Measurements from ENCODE around the gene OXLD1. TPM values are rescaled to one million over a fixed set of nuclear protein-coding genes. Genes with fewer than 3 reads are reported as not detected.

OXLD1 gene
- 10 to 100 TPM; 24.5 to 40.5 (median 31.1) TPM for total RNA-seq

DNA sequence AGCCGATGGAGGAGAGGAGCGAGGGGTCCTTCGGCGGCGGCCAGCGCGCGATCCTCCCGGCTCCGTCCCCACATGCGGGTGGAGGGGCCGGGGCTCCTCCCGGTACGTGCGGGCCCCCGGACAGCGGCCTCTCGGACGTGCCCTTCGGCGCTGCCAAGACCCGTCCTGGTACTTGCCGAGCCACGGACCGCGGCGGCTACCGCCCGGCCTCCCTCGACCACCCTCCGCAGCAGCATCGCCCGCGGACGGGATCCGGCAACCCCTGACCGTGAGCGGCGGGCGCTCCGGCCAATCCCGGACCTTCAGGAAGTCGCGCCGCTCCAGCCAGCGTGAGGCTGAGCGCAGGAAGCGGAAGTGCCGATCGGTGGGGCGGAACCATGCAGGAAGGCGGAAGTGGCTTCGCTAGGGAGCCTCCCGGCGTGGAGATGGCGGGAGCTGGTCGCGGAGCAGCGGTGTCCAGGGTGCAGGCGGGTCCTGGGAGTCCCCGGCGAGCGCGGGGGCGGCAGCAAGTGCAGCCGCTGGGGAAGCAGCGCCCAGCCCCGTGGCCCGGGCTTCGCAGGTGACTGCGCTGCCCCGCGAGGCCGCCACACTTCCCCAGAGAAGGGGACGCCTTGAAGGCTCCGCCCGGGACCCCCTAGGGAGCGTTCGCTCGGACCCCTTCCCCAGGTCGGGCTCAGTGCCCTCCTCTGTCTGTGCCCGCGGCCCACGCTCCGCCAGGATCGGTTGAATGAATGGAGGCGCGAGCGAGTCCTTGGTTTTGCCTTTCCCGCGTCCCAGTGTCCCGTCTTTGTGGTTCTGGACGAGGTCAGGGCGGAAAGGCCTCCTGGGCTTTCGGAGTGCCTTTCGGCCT lies at the start of gene OXLD1, which contains the start of gene CCDC137:
OXLD1 (minus strand) TSS at position 264 of the 850 bp plus-strand sequence; CDS start at position 236, 28 bp downstream.
CCDC137 (plus strand) TSS at position 396 of the 850 bp plus-strand sequence; CDS start at position 426, 30 bp downstream.
- Histone ChIP-seq H3K27ac (replicated peaks in 1 of 4) (peak within 1 kb of the TSS; percentile 79 to 93 (median 88)), H3K4me1 (peaks cover 21 to 35% (median 30%) of the 10 kb centered on the region in 4 donors), H3K9me3 (no peaks in the 10 kb centered on the region), H3K4me3 (peak within 1 kb of the TSS; percentile 90 to 100 (median 96)), H3K36me3 (peaks cover 1 to 53% (median 37%) of the 10 kb centered on the region in 4 donors), H3K27me3 (no peaks in the 10 kb centered on the region)
- TF ChIP-seq, protein P1, sequence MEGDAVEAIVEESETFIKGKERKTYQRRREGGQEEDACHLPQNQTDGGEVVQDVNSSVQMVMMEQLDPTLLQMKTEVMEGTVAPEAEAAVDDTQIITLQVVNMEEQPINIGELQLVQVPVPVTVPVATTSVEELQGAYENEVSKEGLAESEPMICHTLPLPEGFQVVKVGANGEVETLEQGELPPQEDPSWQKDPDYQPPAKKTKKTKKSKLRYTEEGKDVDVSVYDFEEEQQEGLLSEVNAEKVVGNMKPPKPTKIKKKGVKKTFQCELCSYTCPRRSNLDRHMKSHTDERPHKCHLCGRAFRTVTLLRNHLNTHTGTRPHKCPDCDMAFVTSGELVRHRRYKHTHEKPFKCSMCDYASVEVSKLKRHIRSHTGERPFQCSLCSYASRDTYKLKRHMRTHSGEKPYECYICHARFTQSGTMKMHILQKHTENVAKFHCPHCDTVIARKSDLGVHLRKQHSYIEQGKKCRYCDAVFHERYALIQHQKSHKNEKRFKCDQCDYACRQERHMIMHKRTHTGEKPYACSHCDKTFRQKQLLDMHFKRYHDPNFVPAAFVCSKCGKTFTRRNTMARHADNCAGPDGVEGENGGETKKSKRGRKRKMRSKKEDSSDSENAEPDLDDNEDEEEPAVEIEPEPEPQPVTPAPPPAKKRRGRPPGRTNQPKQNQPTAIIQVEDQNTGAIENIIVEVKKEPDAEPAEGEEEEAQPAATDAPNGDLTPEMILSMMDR (IDR thresholded peaks at IDR 0.05), result no peak
- TF ChIP-seq POLR2A (IDR thresholded peaks at IDR 0.05; ENCODE audit: low read depth), result peak; percentile 55
- peak; percentile 96 to 99 for TF ChIP-seq POLR2AphosphoS5 (IDR thresholded peaks at IDR 0.05)
- WGBS, result under 1% methylated on average over 42 of the region's 96 CpGs
- DNase-seq (ENCODE audit: extremely low spot score), result peak; percentile 98
- intact Hi-C loops (cut with DNase I), result loop anchor here (2.0 kb wide), 1 partner anchor 30 kb away; the partner anchor contains the start of genes NPLOC4 and TSPAN10

DNA sequence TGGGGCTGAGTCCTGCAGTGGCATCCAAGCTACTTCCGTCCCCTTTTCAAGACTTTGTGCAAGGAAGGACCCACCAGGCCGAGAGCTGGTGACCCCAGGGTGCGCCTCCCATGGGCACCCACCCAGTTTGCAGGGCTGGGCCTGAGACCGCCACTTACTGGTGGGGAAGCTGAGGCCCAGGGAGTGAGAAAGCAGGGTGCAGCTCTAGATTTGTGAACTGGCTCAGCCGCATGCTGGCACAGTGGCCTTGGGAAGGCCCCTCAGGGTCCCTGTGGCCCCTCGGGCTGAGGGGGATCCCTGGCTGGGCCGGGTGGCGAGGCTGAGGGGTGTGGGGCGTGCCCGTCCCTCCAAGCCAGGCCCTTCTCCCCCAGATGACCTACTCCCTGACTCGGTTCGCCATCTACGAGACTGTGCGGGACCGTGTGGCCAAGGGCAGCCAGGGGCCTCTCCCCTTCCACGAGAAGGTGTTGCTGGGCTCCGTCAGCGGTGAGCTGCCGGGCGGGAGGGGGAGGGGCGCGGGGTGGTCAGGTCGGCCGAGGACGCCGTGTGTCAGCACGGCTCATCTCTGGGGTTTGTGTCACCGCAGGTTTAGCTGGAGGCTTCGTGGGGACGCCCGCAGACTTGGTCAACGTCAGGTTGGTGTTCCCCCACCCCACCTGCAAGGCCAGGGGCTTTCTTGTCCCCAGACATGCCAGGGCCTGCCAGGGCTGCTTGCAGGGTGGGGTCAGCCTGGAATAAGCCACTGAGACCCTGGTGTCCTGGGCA lies 48.9 kb upstream of the OXLD1 start:
- Histone ChIP-seq H3K27me3 (peaks cover 0 to 6% (median 0%) of the 10 kb centered on the region in 4 donors), H3K4me1 (peaks cover 22 to 37% (median 34%) of the 10 kb centered on the region in 4 donors), H3K9me3 (no peaks in the 10 kb centered on the region), H3K4me3 (no peak overlapping the region), H3K36me3 (peaks cover 0 to 37% (median 5%) of the 10 kb centered on the region in 4 donors), H3K27ac (replicated peaks in 1 of 4) (no peak overlapping the region)
- TF ChIP-seq POLR2AphosphoS5 (IDR thresholded peaks at IDR 0.05) (no peak), POLR2A (IDR thresholded peaks at IDR 0.05; ENCODE audit: low read depth) (no peak), EP300 (IDR thresholded peaks at IDR 0.05) (no peak)
- TF ChIP-seq, protein P1 (IDR thresholded peaks at IDR 0.05), result no peak
- intact Hi-C loops (cut with DNase I), result no loop called here
- 82% methylated on average over 2 of the region's 32 CpGs for WGBS
- DNase-seq (ENCODE audit: extremely low spot score), result no peak

DNA sequence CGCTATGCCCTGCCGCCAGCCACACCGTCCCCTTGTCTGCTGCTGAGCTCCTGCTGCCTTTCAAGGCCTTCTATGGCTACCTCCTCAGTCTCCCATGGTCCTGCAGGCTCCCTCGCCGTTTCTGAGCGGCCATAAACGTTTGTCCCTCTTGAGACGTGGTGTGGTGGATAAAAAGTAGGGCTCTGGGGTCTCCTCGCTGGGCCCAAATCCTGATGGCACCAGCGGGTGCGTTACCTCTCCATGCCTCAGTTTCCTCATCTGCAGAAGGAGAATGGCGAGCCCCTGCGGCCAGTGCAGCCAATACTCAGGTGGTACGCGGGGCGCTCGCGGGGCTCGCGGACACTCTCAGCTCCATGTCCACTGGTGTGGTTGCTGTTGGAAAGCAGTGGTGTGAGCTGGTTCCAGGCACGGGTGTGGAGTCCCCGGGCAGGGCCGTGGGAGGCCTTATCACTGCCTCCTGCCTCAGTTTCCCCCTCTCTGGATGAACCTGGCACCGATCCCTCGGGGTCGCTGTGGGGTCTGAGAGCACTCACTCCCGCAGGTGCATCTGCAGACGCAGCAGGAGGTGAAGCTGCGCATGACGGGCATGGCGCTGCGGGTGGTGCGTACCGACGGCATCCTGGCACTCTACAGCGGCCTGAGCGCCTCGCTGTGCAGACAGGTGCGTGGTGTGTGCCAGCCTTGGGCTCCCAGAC lies 48.2 kb upstream of the OXLD1 start:
- Histone ChIP-seq H3K27ac (replicated peaks in 1 of 4) (no peak overlapping the region), H3K4me1 (peaks cover 25 to 41% (median 39%) of the 10 kb centered on the region in 4 donors), H3K4me3 (no peak overlapping the region), H3K9me3 (no peaks in the 10 kb centered on the region), H3K36me3 (peaks cover 0 to 32% (median 5%) of the 10 kb centered on the region in 4 donors), H3K27me3 (peaks cover 0 to 6% (median 0%) of the 10 kb centered on the region in 4 donors)
- 91% methylated on average over 27 of the region's 39 CpGs for WGBS
- intact Hi-C loops (cut with DNase I), result no loop called here
- TF ChIP-seq, protein P1 (IDR thresholded peaks at IDR 0.05), result no peak
- TF ChIP-seq EP300 (IDR thresholded peaks at IDR 0.05) (no peak), POLR2AphosphoS5 (IDR thresholded peaks at IDR 0.05) (no peak), POLR2A (IDR thresholded peaks at IDR 0.05; ENCODE audit: low read depth) (no peak)
- DNase-seq (ENCODE audit: extremely low spot score), result no peak
